WERI-Rb-1 (cell line): Measurements from ENCODE around the gene MACROH2A2.

Experiments
- DNase-seq: peaks from one replicate; pipeline ENCODE4 v3.0.0-alpha.2; 2020
- H3K27ac ChIP-seq: fragments of 250-450 bp; sonication (Bioruptor Pico); 2 replicates; pipeline ENCODE4 v1.5.1; 2020; ENCODE audit warnings: mild to moderate bottlenecking, moderate library complexity
- H3K27me3 ChIP-seq: fragments of 250-450 bp; sonication (Bioruptor Pico); 2 replicates; pipeline ENCODE4 v1.5.1; 2021; ENCODE audit warnings: mild to moderate bottlenecking, low read depth, moderate library complexity; ENCODE audit not compliant: insufficient read depth, severe bottlenecking
- H3K36me3 ChIP-seq: fragments of 250-450 bp; sonication (Bioruptor Pico); 2 replicates; pipeline ENCODE4 v1.5.1; 2020; ENCODE audit warnings: mild to moderate bottlenecking, moderate library complexity
- H3K4me3 ChIP-seq: 2 replicates; pipeline ENCODE4 v1.5.1; 2011; ENCODE audit warnings: low read depth, mild to moderate bottlenecking, control low read depth, low read length
- H3K9me3 ChIP-seq: fragments of 250-450 bp; sonication (Bioruptor Pico); 2 replicates; pipeline ENCODE4 v1.5.1; 2021; ENCODE audit warnings: mild to moderate bottlenecking, moderate library complexity; ENCODE audit not compliant: severe bottlenecking
- TF ChIP-seq, protein P1 (sequence below): IDR thresholded peaks from 2 replicates; pipeline ENCODE4 v1.5.1; 2011; ENCODE audit warnings: low read depth, mild to moderate bottlenecking, control low read depth, inconsistent platforms, low read length

MACROH2A2 gene

DNA sequence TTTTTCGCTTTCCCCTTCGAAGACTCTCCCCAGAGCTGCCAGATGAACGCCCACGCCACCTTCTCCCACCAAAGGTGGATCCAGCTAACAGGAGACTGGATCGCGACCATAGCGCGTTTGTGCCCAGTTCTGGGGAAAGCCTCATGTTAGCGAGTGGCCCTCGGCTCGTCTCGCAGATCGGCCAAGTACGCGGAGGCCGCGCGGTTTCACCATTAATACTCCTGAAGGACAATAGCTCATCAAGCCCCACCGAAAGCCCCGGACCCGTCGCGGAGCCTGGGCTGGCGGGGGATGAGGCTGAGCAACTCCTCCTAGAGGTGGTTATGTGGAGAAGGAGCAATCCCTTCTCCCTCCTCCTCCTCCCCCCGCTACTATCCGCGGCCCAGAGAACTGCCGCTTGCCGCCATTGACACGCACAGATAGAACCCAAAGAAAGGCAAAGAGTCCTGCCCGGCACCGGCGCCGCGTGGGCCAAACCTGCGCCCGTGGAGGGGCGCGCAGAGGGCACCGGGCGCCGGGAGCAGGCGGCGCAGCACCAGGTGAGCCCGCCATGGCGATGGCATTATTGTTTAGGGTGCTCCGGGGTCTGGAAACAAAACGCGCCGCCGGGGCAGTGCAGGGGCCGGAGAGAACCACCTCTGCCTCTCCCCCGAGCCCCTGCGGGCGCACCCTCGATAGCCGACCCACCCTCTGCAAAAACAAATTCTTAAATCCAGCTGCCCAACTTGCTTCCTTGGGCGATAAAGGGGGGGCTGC lies at the start of gene MACROH2A2:
Gene MACROH2A2 (plus strand): TSS at position 385 of the 756 bp plus-strand sequence. CDS start 22,813 bp downstream, outside the sequence.
- H3K4me3 ChIP-seq = peak within 1 kb of the TSS; percentile 98
- DNase-seq = peak; percentile 93

DNA sequence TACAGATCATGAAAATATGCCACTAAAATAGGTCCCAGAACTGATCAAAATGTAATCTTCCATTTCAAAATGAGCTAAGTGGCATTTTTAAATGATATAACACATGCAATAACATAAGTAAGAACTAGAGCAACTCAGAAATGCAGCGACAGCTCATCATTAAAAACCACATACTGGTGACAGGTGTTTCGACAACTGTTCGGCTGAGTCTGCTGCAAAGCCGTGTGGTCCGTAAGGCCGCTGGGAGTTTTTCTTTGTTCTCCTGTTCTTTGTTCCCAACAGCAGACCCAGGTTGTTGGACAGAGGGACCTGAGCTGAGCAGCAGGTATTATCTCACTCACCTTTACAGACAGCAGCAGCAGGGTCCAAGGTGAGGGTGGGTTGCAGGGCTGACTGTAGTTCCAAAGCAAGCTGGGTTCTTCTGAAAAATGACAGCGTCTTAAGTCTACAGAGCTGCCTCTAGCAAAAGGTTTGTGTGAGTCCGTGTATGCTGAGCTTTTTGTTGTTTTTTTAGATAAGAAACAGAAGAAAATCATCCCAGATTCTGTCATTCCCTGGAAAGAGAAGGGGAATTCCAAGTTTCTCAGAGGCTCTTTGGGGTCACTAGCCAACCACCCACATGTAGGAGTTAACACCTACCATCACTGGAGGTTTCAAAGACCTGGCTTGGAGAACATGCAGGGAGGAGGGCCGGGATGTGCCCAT lies 45.4 kb upstream of the MACROH2A2 start:
- Histone ChIP-seq H3K27me3 (no peaks in the 10 kb centered on the region), H3K36me3 (no peaks in the 10 kb centered on the region), H3K27ac (no peak overlapping the region), H3K9me3 (peaks cover 3% of the 10 kb centered on the region), H3K4me3 (no peak overlapping the region)
- TF ChIP-seq, protein P1, sequence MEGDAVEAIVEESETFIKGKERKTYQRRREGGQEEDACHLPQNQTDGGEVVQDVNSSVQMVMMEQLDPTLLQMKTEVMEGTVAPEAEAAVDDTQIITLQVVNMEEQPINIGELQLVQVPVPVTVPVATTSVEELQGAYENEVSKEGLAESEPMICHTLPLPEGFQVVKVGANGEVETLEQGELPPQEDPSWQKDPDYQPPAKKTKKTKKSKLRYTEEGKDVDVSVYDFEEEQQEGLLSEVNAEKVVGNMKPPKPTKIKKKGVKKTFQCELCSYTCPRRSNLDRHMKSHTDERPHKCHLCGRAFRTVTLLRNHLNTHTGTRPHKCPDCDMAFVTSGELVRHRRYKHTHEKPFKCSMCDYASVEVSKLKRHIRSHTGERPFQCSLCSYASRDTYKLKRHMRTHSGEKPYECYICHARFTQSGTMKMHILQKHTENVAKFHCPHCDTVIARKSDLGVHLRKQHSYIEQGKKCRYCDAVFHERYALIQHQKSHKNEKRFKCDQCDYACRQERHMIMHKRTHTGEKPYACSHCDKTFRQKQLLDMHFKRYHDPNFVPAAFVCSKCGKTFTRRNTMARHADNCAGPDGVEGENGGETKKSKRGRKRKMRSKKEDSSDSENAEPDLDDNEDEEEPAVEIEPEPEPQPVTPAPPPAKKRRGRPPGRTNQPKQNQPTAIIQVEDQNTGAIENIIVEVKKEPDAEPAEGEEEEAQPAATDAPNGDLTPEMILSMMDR = no peak
- DNase-seq = no peak

More for the DNA sequence above, at the start of gene MACROH2A2:
- peaks cover 3% of the 10 kb centered on the region; the same call in 1 of the 2 replicates for H3K36me3 ChIP-seq
- H3K27me3 ChIP-seq = no peaks in the 10 kb centered on the region
- TF ChIP-seq, protein P1 = peak; percentile 79
- H3K9me3 ChIP-seq = no peaks in the 10 kb centered on the region
- peak within 1 kb of the TSS; percentile 92 for H3K27ac ChIP-seq

DNA sequence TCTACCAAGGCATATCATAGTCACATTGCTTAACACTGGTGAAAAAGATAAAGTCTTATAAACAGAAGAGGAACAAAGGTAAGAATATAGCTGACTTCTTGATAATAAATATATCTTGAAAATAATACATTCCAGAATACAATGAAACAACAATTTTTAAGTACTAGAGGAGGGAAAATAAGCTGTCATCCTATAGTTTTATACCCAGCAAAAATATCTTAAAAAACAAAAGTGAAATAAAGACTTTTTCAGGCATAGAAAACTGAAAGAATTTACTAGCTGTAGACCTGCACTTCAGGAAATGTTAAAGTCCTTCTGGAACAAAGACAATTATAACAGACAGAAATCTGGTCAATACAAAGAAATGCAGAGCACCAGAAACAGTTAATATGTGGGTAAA lies 21.4 kb upstream of the MACROH2A2 start:
- H3K27ac ChIP-seq = no peak overlapping the region
- H3K27me3 ChIP-seq = no peaks in the 10 kb centered on the region
- no peak overlapping the region for H3K4me3 ChIP-seq
- DNase-seq = no peak
- H3K9me3 ChIP-seq = peaks cover 4% of the 10 kb centered on the region
- TF ChIP-seq, protein P1 = no peak
- no peaks in the 10 kb centered on the region for H3K36me3 ChIP-seq

DNA sequence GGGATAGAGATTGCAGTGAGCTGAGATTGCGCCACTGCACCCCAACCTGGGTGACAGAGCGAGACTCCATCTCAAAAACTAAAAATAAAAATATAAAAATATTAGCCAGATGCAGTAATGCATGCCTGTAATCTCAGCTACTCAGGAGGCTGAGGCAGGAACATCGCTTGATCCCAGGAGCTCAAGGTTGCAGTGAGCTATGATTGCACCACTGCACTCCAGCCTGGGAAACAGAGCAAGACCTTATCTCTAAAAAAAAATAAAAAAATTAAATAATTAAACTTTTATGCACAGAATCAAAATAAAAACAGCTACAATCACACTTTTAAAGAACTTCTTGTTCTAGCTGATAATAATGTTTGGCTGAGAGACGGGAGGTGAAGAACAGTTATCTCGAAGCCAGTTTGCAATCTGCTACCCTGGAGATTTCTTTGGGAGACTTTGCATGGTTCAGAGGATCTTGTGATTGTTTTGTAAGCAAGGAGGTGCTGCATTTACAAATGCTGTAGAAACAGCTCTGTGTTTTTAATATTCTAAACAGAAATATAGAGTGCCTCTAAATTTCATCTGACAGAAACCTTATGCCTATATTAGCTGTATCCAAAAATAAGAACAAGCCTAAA lies 19.9 kb upstream of the MACROH2A2 start:
- H3K36me3 ChIP-seq = no peaks in the 10 kb centered on the region
- TF ChIP-seq, protein P1 = no peak

GRCh38 chr10:70034232-70034631 lies 18.4 kb upstream of the MACROH2A2 start:
- Histone ChIP-seq H3K9me3 (peaks cover 4% of the 10 kb centered on the region), H3K27me3 (no peaks in the 10 kb centered on the region), H3K4me3 (no peak overlapping the region), H3K27ac (peak overlapping the region; percentile 54), H3K36me3 (no peaks in the 10 kb centered on the region)
- DNase-seq = peak; percentile 38
- TF ChIP-seq, protein P1 = no peak

More for the DNA sequence above, 19.9 kb upstream of the MACROH2A2 start:
- Histone ChIP-seq H3K27ac (no peak overlapping the region), H3K4me3 (no peak overlapping the region), H3K9me3 (peaks cover 4% of the 10 kb centered on the region), H3K27me3 (no peaks in the 10 kb centered on the region)
- DNase-seq = no peak
